H9 (cell line): ENCODE results near the gene VIPR2. TPM values are rescaled to one million over a fixed set of nuclear protein-coding genes. Genes with fewer than 3 reads are reported as not detected.

Experiments used
- DNase-seq: peaks from one replicate; pipeline ENCODE4 v3.0.0-alpha.2; 2017
- H2AFZ ChIP-seq: one replicate; pipeline ENCODE4 v1.6.1; 2013; ENCODE audit warnings: mild to moderate bottlenecking, low read length, control low read depth, moderate library complexity
- H2AK5ac ChIP-seq: 2 replicates; pipeline ENCODE4 v1.6.1; 2013; ENCODE audit warnings: low read length, control low read depth, mixed read lengths; ENCODE audit not compliant: insufficient read length
- H2BK120ac ChIP-seq: one replicate; pipeline ENCODE4 v1.6.1; 2013; ENCODE audit warnings: low read depth, mild to moderate bottlenecking, low read length, control low read depth, inconsistent platforms; ENCODE audit not compliant: poor library complexity, severe bottlenecking
- H2BK12ac ChIP-seq: 2 replicates; pipeline ENCODE4 v1.6.1; 2013; ENCODE audit warnings: low read length, control low read depth, mixed read lengths, low read depth; ENCODE audit not compliant: insufficient read length
- H2BK15ac ChIP-seq: 2 replicates; pipeline ENCODE4 v1.6.1; 2013; ENCODE audit warnings: low read depth, low read length, control low read depth
- H2BK20ac ChIP-seq: one replicate; pipeline ENCODE4 v1.6.1; 2013; ENCODE audit warnings: low read depth, mild to moderate bottlenecking, low read length, control low read depth, inconsistent platforms; ENCODE audit not compliant: poor library complexity, severe bottlenecking
- H2BK5ac ChIP-seq: 2 replicates; pipeline ENCODE4 v1.6.1; 2013; ENCODE audit warnings: low read length, control low read depth, mixed read lengths; ENCODE audit not compliant: insufficient read length
- H3K14ac ChIP-seq: 2 replicates; pipeline ENCODE4 v1.6.1; 2013; ENCODE audit warnings: low read length, control low read depth; ENCODE audit not compliant: insufficient read depth
- H3K18ac ChIP-seq: 2 replicates; pipeline ENCODE4 v1.6.1; 2013; ENCODE audit warnings: low read depth, mild to moderate bottlenecking, mixed read lengths, low read length, control low read depth; ENCODE audit not compliant: insufficient read length
- H3K23ac ChIP-seq: 2 replicates; pipeline ENCODE4 v1.6.1; 2013; ENCODE audit warnings: low read length, control low read depth, mixed read lengths, low read depth; ENCODE audit not compliant: insufficient read length
- H3K23me2 ChIP-seq: 2 replicates; pipeline ENCODE4 v1.6.1; 2013; ENCODE audit warnings: low read depth, mild to moderate bottlenecking, mixed read lengths, low read length, control low read depth; ENCODE audit not compliant: insufficient read length, poor library complexity, severe bottlenecking
- H3K27ac ChIP-seq: 2 replicates; pipeline ENCODE4 v1.5.1; 2013; ENCODE audit warnings: low read length, control low read depth, mixed read lengths, low read depth; ENCODE audit not compliant: insufficient read length
- H3K27me3 ChIP-seq: 2 replicates; pipeline ENCODE4 v1.6.1; 2013; ENCODE audit warnings: low read length, control low read depth, inconsistent platforms; ENCODE audit not compliant: insufficient read depth
- H3K4ac ChIP-seq: 2 replicates; pipeline ENCODE4 v1.6.1; 2013; ENCODE audit warnings: low read depth, mild to moderate bottlenecking, control low read depth, inconsistent platforms, low read length, moderate library complexity
- H3K4me1 ChIP-seq: 2 replicates; pipeline ENCODE4 v1.6.1; 2013; ENCODE audit warnings: low read length, control low read depth, inconsistent platforms; ENCODE audit not compliant: insufficient read depth
- H3K4me2 ChIP-seq: 2 replicates; pipeline ENCODE4 v1.6.1; 2013; ENCODE audit warnings: low read length, control low read depth, mixed read lengths; ENCODE audit not compliant: insufficient read length, insufficient read depth
- H3K56ac ChIP-seq: 2 replicates; pipeline ENCODE4 v1.6.1; 2013; ENCODE audit warnings: low read depth, mild to moderate bottlenecking, mixed read lengths, low read length, control low read depth; ENCODE audit not compliant: insufficient read length
- H3K79me1 ChIP-seq: 2 replicates; pipeline ENCODE4 v1.6.1; 2013; ENCODE audit warnings: low read depth, mild to moderate bottlenecking, moderate library complexity, low read length, control low read depth, inconsistent platforms; ENCODE audit not compliant: insufficient read depth, poor library complexity, severe bottlenecking
- H3K79me2 ChIP-seq: 2 replicates; pipeline ENCODE4 v1.6.1; 2013; ENCODE audit warnings: low read length, control low read depth, inconsistent platforms; ENCODE audit not compliant: insufficient read depth
- H3K9ac ChIP-seq: 2 replicates; pipeline ENCODE4 v1.6.1; 2013; ENCODE audit warnings: low read length, control low read depth, mixed read lengths; ENCODE audit not compliant: insufficient read length; ENCODE audit errors: extremely low read depth
- H3K9me3 ChIP-seq: one replicate; pipeline ENCODE4 v1.6.1; 2013; ENCODE audit warnings: low read depth, low read length, inconsistent platforms; ENCODE audit not compliant: control insufficient read depth
- H3T11ph ChIP-seq: one replicate; pipeline ENCODE4 v1.6.1; 2013; ENCODE audit warnings: mild to moderate bottlenecking, low read length, control low read depth, inconsistent platforms
- H4K20me1 ChIP-seq: one replicate; pipeline ENCODE4 v1.6.1; 2013; ENCODE audit not compliant: control insufficient read depth, insufficient read length, insufficient read depth
- H4K5ac ChIP-seq: 2 replicates; pipeline ENCODE4 v1.6.1; 2013; ENCODE audit warnings: low read depth, mild to moderate bottlenecking, mixed read lengths, low read length, control low read depth; ENCODE audit not compliant: insufficient read length
- H4K8ac ChIP-seq: replicated peaks from 2 replicates; pipeline ENCODE4 v1.6.1; 2013; ENCODE audit warnings: low read length, control low read depth, mixed read lengths, low read depth; ENCODE audit not compliant: insufficient read length
- H4K91ac ChIP-seq: 2 replicates; pipeline ENCODE4 v1.6.1; 2013; ENCODE audit warnings: low read depth, mild to moderate bottlenecking, moderate library complexity, mixed read lengths, low read length, control low read depth; ENCODE audit not compliant: insufficient read length
- H3K27ac Mint-ChIP-seq, 3 experiments: 2 replicates in 2 of 3; 3 replicates in 1 of 3; pipeline ENCODE4 v1.8.0; 2020 to 2021; ENCODE audit warnings: mixed read lengths in 3 of 3, mild to moderate bottlenecking in 1 of 3, moderate library complexity in 1 of 3
- H3K27me3 Mint-ChIP-seq: 2 replicates; pipeline ENCODE4 v1.8.0; 2021; ENCODE audit warnings: low read depth, mild to moderate bottlenecking, moderate library complexity, mixed read lengths
- H3K36me3 Mint-ChIP-seq, 3 experiments: 2 replicates in 2 of 3; 3 replicates in 1 of 3; pipeline ENCODE4 v1.8.0; 2020 to 2021; ENCODE audit warnings: low read depth in 3 of 3, mixed read lengths in 3 of 3; ENCODE audit not compliant: insufficient read depth in 1 of 3
- H3K4me1 Mint-ChIP-seq, 2 experiments: 2 replicates each; pipeline ENCODE4 v1.8.0; 2020; ENCODE audit warnings: mixed read lengths in 2 of 2
- H3K4me3 Mint-ChIP-seq, 2 experiments: 2 replicates in 1 of 2; 3 replicates in 1 of 2; pipeline ENCODE4 v1.8.0; 2020 to 2021; ENCODE audit warnings: mild to moderate bottlenecking in 2 of 2, mixed read lengths in 2 of 2, moderate library complexity in 1 of 2
- H3K9me3 Mint-ChIP-seq, 2 experiments: 2 replicates in 1 of 2; 3 replicates in 1 of 2; pipeline ENCODE4 v1.8.0; 2020; ENCODE audit warnings: mild to moderate bottlenecking in 2 of 2, mixed read lengths in 2 of 2, moderate library complexity in 1 of 2
- CTCF ChIP-seq: fragments of 200-600 bp; sonication (generic); conservative IDR thresholded peaks from 3 replicates; pipeline ENCODE4 v1.8.0; 2021; ENCODE audit warnings: antibody characterized with exemption, mild to moderate bottlenecking
- WGBS: extraction: QIAGEN DNeasy Blood & Tissue Kit; methylation state at CpG from one replicate; pipeline ENCODE4 v1.1.7; 2013; ENCODE audit warnings: missing lambda C conversion rate, low lambda C conversion rate, mixed read lengths; ENCODE audit not compliant: insufficient read length; ENCODE audit errors: extremely low coverage; 5-methylcytosine and 5-hydroxymethylcytosine counted together
- total RNA-seq: library from RNA; stranded (reverse); gene quantifications from 2 replicates; pipeline ENCODE4 v1.2.1, GENCODE V29; 2021

VIPR2 gene
- total RNA-seq, 1 experiment from 2014 or later, result 1.6 TPM

- H3K14ac ChIP-seq, result no peak overlapping the region
- H3K36me3 Mint-ChIP-seq, result peaks cover 2 to 25% (median 24%) of the 10 kb centered on the region in 3 experiments; a peak in 5 of 7 replicates
- H2AK5ac ChIP-seq, result no peak overlapping the region
- H2BK12ac ChIP-seq, result no peak overlapping the region
- H4K20me1 ChIP-seq, result no peaks in the 10 kb centered on the region
- H2BK5ac ChIP-seq, result no peak overlapping the region
- no peak overlapping the region for H3K56ac ChIP-seq
- H2AFZ ChIP-seq, result no peak overlapping the region
- TF ChIP-seq CTCF, result no peak
- no peak overlapping the region for H4K5ac ChIP-seq
- H3K9ac ChIP-seq, result no peak overlapping the region
- no peak overlapping the region for H3K18ac ChIP-seq
- no peak overlapping the region for H3K4me3 Mint-ChIP-seq
- DNase-seq, result peak; percentile 21
- H3K79me2 ChIP-seq, result no peaks in the 10 kb centered on the region
- H3K23me2 ChIP-seq, result no peaks in the 10 kb centered on the region
- H3K4me1 ChIP-seq, result peaks cover 7% of the 10 kb centered on the region
- no peak overlapping the region for H3T11ph ChIP-seq
- H3K4ac ChIP-seq, result no peak overlapping the region
- H3K27ac ChIP-seq, result no peak overlapping the region
- H3K79me1 ChIP-seq, result no peaks in the 10 kb centered on the region
- no peak overlapping the region for H3K23ac ChIP-seq
- H2BK120ac ChIP-seq, result no peak overlapping the region
- H3K27me3 Mint-ChIP-seq, result peaks cover 10% of the 10 kb centered on the region
- no peak overlapping the region for H2BK20ac ChIP-seq
- H3K4me1 Mint-ChIP-seq, result peaks cover 22 to 46% of the 10 kb centered on the region in 2 experiments
- H3K4me2 ChIP-seq, result no peak overlapping the region
- H3K27ac Mint-ChIP-seq, result no peak overlapping the region
- H4K91ac ChIP-seq, result no peak overlapping the region
- H3K9me3 Mint-ChIP-seq, result peaks cover 7 to 12% of the 10 kb centered on the region in 2 experiments
- no peaks in the 10 kb centered on the region for H3K9me3 ChIP-seq
- no CpG with 5 or more reads among the region's 6 CpGs for WGBS
- H4K8ac ChIP-seq, result no peak overlapping the region
- no peak overlapping the region for H2BK15ac ChIP-seq
- H3K27me3 ChIP-seq, result no peaks in the 10 kb centered on the region; the same call in 1 of the 2 replicates
Measured at GRCh38 chr7:159136846-159137245, 7.8 kb downstream of the VIPR2 start.
